H1 (cell line): Measurements from ENCODE around the gene IZUMO4. TPM values are rescaled to one million over a fixed set of nuclear protein-coding genes. Genes with fewer than 3 reads are reported as not detected.

Experiments
- CTCF ChIA-PET: fragments of 300-600 bp; sonication (Branson Sonifier 250); formaldehyde crosslinking; loops from one replicate; lab custom pipeline; 2021; ENCODE audit not compliant: partially characterized antibody; lab: Charles Lee
- POLR2A ChIA-PET: fragments of 300-600 bp; sonication (Branson Sonifier 250); formaldehyde crosslinking; loops from one replicate; lab custom pipeline; 2021; ENCODE audit warnings: inconsistent platforms; ENCODE audit not compliant: partially characterized antibody; lab: Charles Lee
- DNase-seq, 2 experiments: peaks; one replicate each; pipeline versions ENCODE4 v3.0.0 to v3.0.0-alpha.2; 2010 to 2022; ENCODE audit warnings: low spot score in 2 of 2, low read depth in 1 of 2, mixed read lengths in 1 of 2
- FAIRE-seq: peaks from 2 replicates; lab custom pipeline; 2011; peaks lifted over from hg19 to GRCh38; lab: Jason Lieb, UNC
- H2AFZ ChIP-seq: 2 replicates; pipeline ENCODE4 v1.8.1; 2012; ENCODE audit warnings: low read length, inconsistent platforms
- H2AK5ac ChIP-seq: 2 replicates; pipeline ENCODE4 v1.6.1; 2013; ENCODE audit warnings: low read depth, low read length
- H2BK120ac ChIP-seq: replicated peaks from 2 replicates; pipeline ENCODE3; 2013; ENCODE audit warnings: low read depth, low read length, inconsistent platforms
- H2BK12ac ChIP-seq: 2 replicates; pipeline ENCODE4 v1.6.1; 2013; ENCODE audit warnings: low read depth, low read length
- H2BK15ac ChIP-seq: 2 replicates; pipeline ENCODE4 v1.6.1; 2013; ENCODE audit warnings: low read length
- H2BK20ac ChIP-seq: 2 replicates; pipeline ENCODE4 v1.6.1; 2013; ENCODE audit warnings: low read length
- H2BK5ac ChIP-seq: 2 replicates; pipeline ENCODE4 v1.6.1; 2013; ENCODE audit warnings: low read depth, low read length
- H3K14ac ChIP-seq: 2 replicates; pipeline ENCODE4 v1.6.1; 2013; ENCODE audit warnings: inconsistent platforms; ENCODE audit not compliant: insufficient read length
- H3K18ac ChIP-seq: 2 replicates; pipeline ENCODE4 v1.6.1; 2013; ENCODE audit warnings: low read length; ENCODE audit errors: extremely low read depth
- H3K23ac ChIP-seq: 2 replicates; pipeline ENCODE4 v1.6.1; 2013; ENCODE audit warnings: inconsistent platforms; ENCODE audit not compliant: insufficient read length
- H3K23me2 ChIP-seq: 2 replicates; pipeline ENCODE4 v1.6.1; 2013; ENCODE audit warnings: low read depth, low read length
- H3K27ac ChIP-seq: 2 replicates; pipeline ENCODE4 v1.6.1; 2011; ENCODE audit warnings: low read depth, low read length, inconsistent platforms
- H3K27me3 ChIP-seq, 4 experiments: replicated peaks in 1 of 4; 1 replicate in 1 of 4; 2 replicates in 3 of 4; pipeline versions ENCODE4 v1.6.1 to v1.8.1; 2011 to 2013; ENCODE audit warnings: low read length in 3 of 4, mild to moderate bottlenecking in 3 of 4, inconsistent platforms in 2 of 4, mixed read lengths in 2 of 4, moderate library complexity in 1 of 4; ENCODE audit not compliant: control insufficient read depth in 3 of 4, insufficient read depth in 3 of 4; ENCODE audit errors: extremely low read depth in 1 of 4
- H3K36me3 ChIP-seq, 4 experiments: 2 replicates each; pipeline versions ENCODE4 v1.6.1 to v1.8.1; 2011 to 2013; ENCODE audit warnings: mild to moderate bottlenecking in 4 of 4, low read length in 3 of 4, moderate library complexity in 2 of 4, control low read depth in 1 of 4, inconsistent platforms in 1 of 4; ENCODE audit not compliant: insufficient read depth in 4 of 4, control insufficient read depth in 2 of 4
- H3K4ac ChIP-seq: replicated peaks from 2 replicates; pipeline ENCODE3; 2013; ENCODE audit warnings: low read length, low read depth, mixed read lengths, inconsistent platforms; ENCODE audit not compliant: insufficient read length
- H3K4me1 ChIP-seq, 4 experiments: replicated peaks in 1 of 4; 1 replicate in 1 of 4; 2 replicates in 3 of 4; pipeline versions ENCODE4 v1.6.1 to v1.8.1; 2011 to 2013; ENCODE audit warnings: low read length in 3 of 4, inconsistent platforms in 2 of 4, mixed read lengths in 1 of 4; ENCODE audit not compliant: insufficient read depth in 4 of 4, control insufficient read depth in 3 of 4
- H3K4me2 ChIP-seq, 2 experiments: 2 replicates each; pipeline versions ENCODE4 v1.6.1 to v1.8.1; 2011 to 2013; ENCODE audit warnings: low read depth in 2 of 2, low read length in 2 of 2, control low read depth in 1 of 2, inconsistent platforms in 1 of 2, mild to moderate bottlenecking in 1 of 2; ENCODE audit not compliant: insufficient read depth in 1 of 2
- H3K4me3 ChIP-seq, 4 experiments: fragments of 200-600, 300-600 bp in 1 of 4; sonication (generic), shearing (Covaris generic), sonication (Bioruptor Twin) in 1 of 4; 2 replicates each; pipeline versions ENCODE4 v1.5.1 to v1.8.1; 2011 to 2016; ENCODE audit warnings: low read length in 4 of 4, low read depth in 3 of 4, control low read depth in 2 of 4, inconsistent platforms in 2 of 4, mild to moderate bottlenecking in 2 of 4, mixed read lengths in 1 of 4, moderate library complexity in 1 of 4; ENCODE audit not compliant: insufficient read depth in 2 of 4; ENCODE audit errors: extremely low read depth in 1 of 4
- H3K56ac ChIP-seq: replicated peaks from 2 replicates; pipeline ENCODE3; 2013; ENCODE audit warnings: low read depth, mild to moderate bottlenecking, mixed read lengths, low read length, inconsistent platforms; ENCODE audit not compliant: insufficient read length
- H3K79me1 ChIP-seq: 2 replicates; pipeline ENCODE4 v1.6.1; 2013; ENCODE audit warnings: low read depth, low read length, control low read depth
- H3K79me2 ChIP-seq, 2 experiments: 2 replicates each; pipeline versions ENCODE4 v1.6.1 to v1.8.1; 2012 to 2013; ENCODE audit warnings: low read length in 2 of 2, mild to moderate bottlenecking in 2 of 2, inconsistent platforms in 1 of 2; ENCODE audit not compliant: insufficient read depth in 2 of 2, control insufficient read depth in 1 of 2
- H3K9ac ChIP-seq, 4 experiments: replicated peaks in 1 of 4; 1 replicate in 1 of 4; 2 replicates in 3 of 4; pipeline versions ENCODE4 v1.6.1 to v1.8.1; 2011 to 2013; ENCODE audit warnings: low read depth in 3 of 4, low read length in 3 of 4, control low read depth in 2 of 4, mild to moderate bottlenecking in 2 of 4, moderate library complexity in 2 of 4, inconsistent platforms in 1 of 4; ENCODE audit errors: extremely low read depth in 1 of 4
- H3K9me3 ChIP-seq, 2 experiments: 2 replicates each; pipeline versions ENCODE4 v1.6.1 to v1.8.1; 2012 to 2013; ENCODE audit warnings: mild to moderate bottlenecking in 2 of 2, moderate library complexity in 2 of 2, control low read depth in 1 of 2, inconsistent platforms in 1 of 2, low read depth in 1 of 2, low read length in 1 of 2, mixed read lengths in 1 of 2; ENCODE audit not compliant: insufficient read depth in 2 of 2
- H4K20me1 ChIP-seq, 2 experiments: replicated peaks in 1 of 2; 2 replicates each; pipeline versions ENCODE3 to v1.8.1; 2011 to 2013; ENCODE audit warnings: inconsistent platforms in 2 of 2, low read length in 2 of 2, mild to moderate bottlenecking in 1 of 2; ENCODE audit not compliant: insufficient read depth in 2 of 2, control insufficient read depth in 1 of 2
- H4K5ac ChIP-seq: 2 replicates; pipeline ENCODE4 v1.6.1; 2013; ENCODE audit warnings: low read length, low read depth, mixed read lengths, inconsistent platforms; ENCODE audit not compliant: insufficient read length
- H4K8ac ChIP-seq: 2 replicates; pipeline ENCODE4 v1.8.0; 2013; ENCODE audit warnings: mild to moderate bottlenecking, moderate library complexity, low read length, inconsistent platforms; ENCODE audit not compliant: insufficient read depth; ENCODE audit errors: extremely low read depth
- H4K91ac ChIP-seq: replicated peaks from 2 replicates; pipeline ENCODE3; 2013; ENCODE audit warnings: low read length, mixed read lengths, inconsistent platforms; ENCODE audit not compliant: insufficient read length
- ATF2 ChIP-seq: IDR thresholded peaks from 2 replicates; pipeline ENCODE4 v1.6.1; 2012; ENCODE audit warnings: low read length, inconsistent platforms
- RNF2 ChIP-seq: fragments of 200-900, 300-1000 bp; sonication (generic); IDR thresholded peaks from 2 replicates; pipeline ENCODE4 v1.7.1; 2016; ENCODE audit warnings: borderline replicate concordance, low read depth, mild to moderate bottlenecking, antibody characterized with exemption, low read length; ENCODE audit not compliant: poor library complexity, severe bottlenecking; ENCODE audit errors: missing control alignments
- WGBS, 2 experiments: shearing (Covaris generic) in 1 of 2; methylation state at CpG; one replicate each; pipeline versions ENCODE4 v1.1.6 to v1.1.7; 2013 to 2015; ENCODE audit warnings: low lambda C conversion rate in 2 of 2, mixed read lengths in 2 of 2, inconsistent platforms in 1 of 2, low coverage in 1 of 2, missing lambda C conversion rate in 1 of 2; ENCODE audit not compliant: insufficient replicate concordance in 2 of 2, insufficient coverage in 1 of 2, insufficient read length in 1 of 2; ENCODE audit errors: extremely low coverage in 1 of 2, missing lambda C conversion rate in 1 of 2; 5-methylcytosine and 5-hydroxymethylcytosine counted together
- polyA plus RNA-seq, 7 experiments: library from polyadenylated mRNA; depleted of rRNA in 3 of 7; stranded (reverse) in 5 of 7; unstranded in 2 of 7; fragments of >200 nt in 5 of 7; fragments of 200-250 nt in 2 of 7; gene quantifications; 1 replicate in 5 of 7; 2 replicates in 1 of 7; 4 replicates in 1 of 7; pipeline versions ENCODE4 v1.2.1 to v1.2.3, GENCODE V29; 2011 to 2013; ENCODE audit warnings: missing spikeins in 2 of 7, mixed read lengths in 2 of 7
- total RNA-seq: library from RNA; stranded (reverse); fragmentation: NEBNext Ultra II Directional; extraction: Animal tissue kit (Norgen Biotek cat#: 25700); gene quantifications from 2 replicates; pipeline ENCODE4 v1.2.1, GENCODE V29; 2021

Gene IZUMO4
- total and polyA plus RNA-seq, 2 of the 8 experiments (the other 6 are each of a cell fraction or from before 2014, with no cell fraction given) = 1.8 to 1.9 TPM

- Histone ChIP-seq H3K14ac (no peak overlapping the region), H2BK5ac (no peak overlapping the region), H3K9ac (no peak overlapping the region), H4K8ac (no peak overlapping the region), H4K5ac (no peak overlapping the region), H2BK15ac (no peak overlapping the region), H3K18ac (no peak overlapping the region), H3K56ac (no peak overlapping the region), H3K27ac (no peak overlapping the region), H4K91ac (no peak overlapping the region), H3K4me1 (peaks cover 0 to 2% (median 0%) of the 10 kb centered on the region in 4 experiments; a peak in 2 of 7 replicates), H2AK5ac (no peak overlapping the region), H3K23ac (no peak overlapping the region), H2BK120ac (no peak overlapping the region), H2AFZ (no peak overlapping the region), H3K79me1 (peaks cover 6% of the 10 kb centered on the region), H2BK20ac (no peak overlapping the region), H3K4me2 (no peak overlapping the region), H3K36me3 (peaks cover 0 to 7% (median 2%) of the 10 kb centered on the region in 4 experiments; a peak in 5 of 8 replicates), H2BK12ac (no peak overlapping the region), H4K20me1 (peaks cover 32 to 39% of the 10 kb centered on the region in 2 experiments), H3K23me2 (no peaks in the 10 kb centered on the region), H3K79me2 (peaks cover 39 to 97% of the 10 kb centered on the region in 2 experiments), H3K4me3 (no peak overlapping the region), H3K27me3 (no peaks in the 10 kb centered on the region; a peak in 1 of 7 replicates), H3K4ac (no peak overlapping the region), H3K9me3 (no peaks in the 10 kb centered on the region)
- FAIRE-seq = no peak
- WGBS, 2 experiments = 92% methylated on average over 13 of the region's 15 CpGs; no CpG with 5 or more reads in 1 of the 2 experiments
- DNase-seq = no peak
- TF ChIP-seq RNF2 (no peak), ATF2 (no peak)
- POLR2A ChIA-PET = interaction anchor here (1.0 to 1.5 kb wide), 2 partner anchors 12 to 21 kb away, joined by 3 to 4 read pairs; no protein-coding TSS in a partner anchor
- CTCF ChIA-PET = interaction anchor here (0.6 to 1.9 kb wide), 4 partner anchors 11 to 539 kb away, joined by 3 to 8 read pairs (median 4); no protein-coding TSS in a partner anchor
Observed at GRCh38 chr19:2144190-2144589, 47.5 kb downstream of the IZUMO4 start.
